Kidney (tissue), 14 donors: ENCODE data around the gene GRAMD4. TPM values are rescaled to one million over a fixed set of nuclear protein-coding genes. Genes with fewer than 3 reads are reported as not detected.

ENCODE experiments used
- DNase-seq, 5 donors: peaks; one replicate each; pipeline ENCODE4 v3.0.0-alpha.2; 2013 to 2020
- FAIRE-seq: peaks from 2 replicates; lab custom pipeline; 2012; peaks lifted over from hg19 to GRCh38; lab: Jason Lieb, UNC
- H3K27ac ChIP-seq, 2 donors: one replicate each; pipeline ENCODE4 v1.7.0; 2013; ENCODE audit warnings: low read depth in 2 of 2, low read length in 2 of 2, inconsistent platforms in 1 of 2
- H3K27me3 ChIP-seq: one replicate; pipeline ENCODE4 v1.7.1; 2013; ENCODE audit warnings: low read length, inconsistent platforms; ENCODE audit not compliant: control insufficient read depth, insufficient read depth
- H3K36me3 ChIP-seq, 3 donors: one replicate each; pipeline versions ENCODE4 v1.7.0 to v1.7.1; 2013; ENCODE audit warnings: low read length in 3 of 3, control low read depth in 1 of 3, inconsistent platforms in 1 of 3; ENCODE audit not compliant: insufficient read depth in 3 of 3, control insufficient read depth in 2 of 3
- H3K4me1 ChIP-seq, 3 donors: one replicate each; pipeline versions ENCODE4 v1.7.0 to v1.7.1; 2013; ENCODE audit warnings: low read length in 3 of 3, inconsistent platforms in 1 of 3, low read depth in 1 of 3; ENCODE audit not compliant: control insufficient read depth in 2 of 3, insufficient read depth in 2 of 3
- H3K4me3 ChIP-seq, 3 donors: one replicate each; pipeline versions ENCODE4 v1.7.0 to v1.8.1; 2013; ENCODE audit warnings: low read length in 3 of 3, control low read depth in 1 of 3, inconsistent platforms in 1 of 3
- H3K9ac ChIP-seq, 3 donors: one replicate each; pipeline versions ENCODE4 v1.7.0 to v1.7.1; 2013; ENCODE audit warnings: low read length in 3 of 3, control low read depth in 1 of 3, inconsistent platforms in 1 of 3
- H3K9me3 ChIP-seq, 3 donors: one replicate each; pipeline versions ENCODE4 v1.7.0 to v1.7.1; 2013; ENCODE audit warnings: low read length in 3 of 3, control low read depth in 1 of 3, inconsistent platforms in 1 of 3; ENCODE audit not compliant: control insufficient read depth in 2 of 3, insufficient read depth in 1 of 3
- intact Hi-C: fragments of 100-400 bp; cut with DNase I; formaldehyde crosslinking; loops from one replicate; pipeline ENCODE4 v1.11.1; 2022
- polyA plus RNA-seq: library from polyadenylated mRNA; stranded (reverse); fragments of 350-450 nt; fragmentation: Illumina TruSeq; extraction: RNeasy Lipid Tissue Mini Kit (QIAGEN cat#74804); gene quantifications from one replicate; pipeline ENCODE4 v1.2.3, GENCODE V29; 2014; ENCODE audit warnings: low read depth, low replicate concordance; ENCODE audit not compliant: insufficient read depth
- total RNA-seq: library from RNA; stranded (reverse); fragmentation: NEBNext Ultra II Directional; extraction: Animal tissue kit (Norgen Biotek cat#: 25700); gene quantifications from one replicate; pipeline ENCODE4 v1.2.1, GENCODE V29; 2021
- TF ChIP-seq, protein P1 (sequence below): IDR thresholded peaks from 3 replicates; pipeline ENCODE4 v1.5.1; 2012; ENCODE audit warnings: mild to moderate bottlenecking, moderate library complexity, borderline replicate concordance; ENCODE audit not compliant: insufficient read depth; ENCODE audit errors: extremely low read depth
- donor health status: control.
- donor health status: control.
- donor health status: control.
- donor health status: control.
- donor health status: control.
- donor health status: DM: yes; HTN: yes; CAD: no.
- donor health status: Normal renal cell carcinoma (clear cell type).

Gene GRAMD4
- total and polyA plus RNA-seq, 2 donors from 2014 or later = 12.1 to 58.2 TPM

DNA sequence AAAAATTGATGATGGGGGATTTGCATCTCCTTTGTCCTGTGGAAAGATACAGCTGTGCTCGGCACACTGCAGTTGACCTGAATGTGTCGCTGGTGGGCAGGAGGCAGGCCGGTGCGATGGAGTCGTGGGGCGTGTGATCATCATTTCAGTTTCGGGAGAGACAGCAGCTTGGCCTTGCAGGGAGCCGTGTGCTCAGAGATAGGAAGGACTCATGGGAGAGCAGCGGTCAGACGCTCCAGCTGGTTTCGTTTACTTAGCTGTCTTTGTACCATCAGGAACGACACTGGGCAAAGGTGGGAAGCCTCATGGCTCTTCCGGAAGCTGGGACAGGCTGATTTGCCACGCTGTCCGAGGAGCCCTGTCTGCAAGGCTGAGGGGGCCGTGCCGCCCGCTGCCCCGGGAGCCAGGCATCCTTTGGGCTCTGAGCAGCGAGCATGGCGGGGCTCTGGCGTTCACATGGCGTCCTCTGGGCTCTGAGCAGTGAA lies 32.7 kb downstream of the GRAMD4 start:
- H3K9me3 ChIP-seq = no peaks in the 10 kb centered on the region
- no peak overlapping the region for H3K4me3 ChIP-seq
- intact Hi-C loops = no loop called here
- H3K27me3 ChIP-seq = no peaks in the 10 kb centered on the region
- H3K9ac ChIP-seq = no peak overlapping the region
- DNase-seq (peak in 2 of 5 donors; percentile 62 to 69), FAIRE-seq (no peak)
- peaks cover 4 to 25% (median 8%) of the 10 kb centered on the region in 3 donors for H3K4me1 ChIP-seq
- H3K27ac ChIP-seq = peak overlapping the region in 1 of 2 donors; percentile 32
- H3K36me3 ChIP-seq = no peaks in the 10 kb centered on the region
- TF ChIP-seq, protein P1, sequence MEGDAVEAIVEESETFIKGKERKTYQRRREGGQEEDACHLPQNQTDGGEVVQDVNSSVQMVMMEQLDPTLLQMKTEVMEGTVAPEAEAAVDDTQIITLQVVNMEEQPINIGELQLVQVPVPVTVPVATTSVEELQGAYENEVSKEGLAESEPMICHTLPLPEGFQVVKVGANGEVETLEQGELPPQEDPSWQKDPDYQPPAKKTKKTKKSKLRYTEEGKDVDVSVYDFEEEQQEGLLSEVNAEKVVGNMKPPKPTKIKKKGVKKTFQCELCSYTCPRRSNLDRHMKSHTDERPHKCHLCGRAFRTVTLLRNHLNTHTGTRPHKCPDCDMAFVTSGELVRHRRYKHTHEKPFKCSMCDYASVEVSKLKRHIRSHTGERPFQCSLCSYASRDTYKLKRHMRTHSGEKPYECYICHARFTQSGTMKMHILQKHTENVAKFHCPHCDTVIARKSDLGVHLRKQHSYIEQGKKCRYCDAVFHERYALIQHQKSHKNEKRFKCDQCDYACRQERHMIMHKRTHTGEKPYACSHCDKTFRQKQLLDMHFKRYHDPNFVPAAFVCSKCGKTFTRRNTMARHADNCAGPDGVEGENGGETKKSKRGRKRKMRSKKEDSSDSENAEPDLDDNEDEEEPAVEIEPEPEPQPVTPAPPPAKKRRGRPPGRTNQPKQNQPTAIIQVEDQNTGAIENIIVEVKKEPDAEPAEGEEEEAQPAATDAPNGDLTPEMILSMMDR = no peak

DNA sequence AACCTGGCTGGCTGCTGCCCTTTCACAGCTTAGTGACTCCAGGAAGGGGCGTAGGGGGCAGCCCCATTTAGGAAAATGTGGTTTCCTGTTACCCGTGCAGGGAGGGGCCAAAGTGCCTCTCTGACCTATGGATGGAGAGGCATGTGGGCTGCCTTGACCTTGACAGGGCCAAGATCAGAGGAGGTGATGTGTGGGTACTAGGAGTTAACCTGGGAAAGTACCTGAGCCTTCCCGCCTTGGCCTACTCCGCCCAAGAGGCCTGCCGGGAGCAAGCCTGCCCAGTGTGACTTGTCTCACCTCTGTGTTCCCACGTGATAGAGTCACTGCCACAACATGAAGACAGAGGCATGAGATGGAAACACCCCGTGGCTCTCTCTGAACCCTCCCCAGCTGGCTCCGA lies 33.4 kb downstream of the GRAMD4 start:
- Histone ChIP-seq H3K27ac (no peak overlapping the region), H3K9me3 (no peaks in the 10 kb centered on the region), H3K4me3 (no peak overlapping the region), H3K9ac (no peak overlapping the region), H3K27me3 (no peaks in the 10 kb centered on the region), H3K4me1 (peaks cover 4 to 25% (median 8%) of the 10 kb centered on the region in 3 donors), H3K36me3 (no peaks in the 10 kb centered on the region)
- TF ChIP-seq, protein P1 = no peak
- FAIRE-seq (no peak), DNase-seq (no peak)
- intact Hi-C loops = no loop called here

DNA sequence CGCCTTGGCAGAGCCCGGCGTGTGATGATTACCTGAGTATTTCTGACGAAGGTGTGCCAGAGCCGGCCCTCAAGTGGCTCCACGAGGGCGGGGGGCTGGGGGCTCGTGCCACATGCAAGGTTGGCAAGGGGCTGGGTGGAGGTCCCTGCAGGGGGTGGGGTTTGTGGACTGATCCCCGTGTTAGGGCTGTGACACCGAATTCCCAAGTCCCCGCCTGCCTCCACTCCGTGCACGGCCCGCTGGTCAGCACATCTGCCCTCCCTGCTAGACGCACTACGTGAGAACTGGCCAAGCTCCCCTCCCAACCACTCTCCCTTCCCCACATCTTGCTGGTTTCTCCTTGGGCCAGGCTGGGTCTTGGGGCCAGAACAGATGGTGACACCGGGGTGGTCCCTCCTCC lies 34.2 kb downstream of the GRAMD4 start:
- no peaks in the 10 kb centered on the region for H3K27me3 ChIP-seq
- intact Hi-C loops = no loop called here
- no peaks in the 10 kb centered on the region for H3K9me3 ChIP-seq
- no peak overlapping the region for H3K4me3 ChIP-seq
- DNase-seq (no peak), FAIRE-seq (no peak)
- no peak overlapping the region for H3K27ac ChIP-seq
- H3K36me3 ChIP-seq = no peaks in the 10 kb centered on the region
- H3K9ac ChIP-seq = no peak overlapping the region
- H3K4me1 ChIP-seq = peaks cover 3 to 22% (median 8%) of the 10 kb centered on the region in 3 donors
- TF ChIP-seq, protein P1 = no peak
